GM04504 (cell line): ENCODE data around the gene RAPH1.
A peak's percentile ranks its signal among the peaks of the same experiment; 100 is the strongest.
"Not testable (repeated sequence)": the region's sequence is repeated elsewhere in the genome, so short reads cannot be mapped to it uniquely, and the experiment has no call there.

ENCODE experiments used
- DNase-seq: peaks from one replicate; pipeline ENCODE4 v3.0.0-alpha.2; 2012; ENCODE audit warnings: low read depth

Gene RAPH1

DNA sequence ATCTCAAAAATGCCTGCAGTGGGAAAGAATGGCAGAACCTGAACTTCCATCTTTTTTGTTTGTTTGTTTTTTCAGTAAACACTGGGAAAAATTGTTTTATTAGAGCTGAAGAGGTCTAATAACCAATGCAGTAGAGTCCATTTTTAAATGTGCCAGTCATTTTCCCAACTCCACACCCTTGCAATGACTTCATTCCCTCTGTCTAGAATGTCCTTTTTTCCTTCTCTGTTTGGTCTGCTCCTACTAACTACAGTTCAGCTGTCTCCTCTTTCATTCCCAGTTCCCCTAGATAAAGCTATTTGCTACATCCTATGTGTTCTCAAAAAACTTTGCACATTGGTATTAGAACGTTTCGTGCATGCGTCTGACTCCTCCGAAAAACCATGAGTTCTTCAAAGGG is 9.3 kb upstream of the RAPH1 start:
- no peak for DNase-seq

- DNase-seq = no peak
Measured at GRCh38 chr2:203543898-203544328, 8.8 kb upstream of the RAPH1 start.

DNA sequence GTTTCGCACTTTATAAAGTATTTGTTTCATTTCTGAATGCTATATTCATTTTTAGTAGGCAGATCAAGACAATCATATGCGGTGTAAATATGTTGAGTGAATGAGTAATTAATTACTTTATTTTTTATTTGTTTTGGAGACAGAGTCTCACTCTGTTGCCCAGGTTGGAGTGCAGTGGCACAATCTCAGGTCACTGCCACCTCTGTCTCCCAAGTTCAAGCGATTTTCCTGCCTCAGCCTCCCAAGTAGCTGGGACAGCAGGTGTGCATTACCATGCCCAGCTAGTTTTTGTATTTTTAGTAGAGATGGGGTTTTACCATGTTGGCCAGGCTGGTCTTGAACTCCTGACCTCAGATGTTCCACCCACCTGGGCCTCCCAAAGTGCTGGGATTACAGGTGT is 5.5 kb upstream of the RAPH1 start:
- not testable (repeated sequence) for DNase-seq

DNA sequence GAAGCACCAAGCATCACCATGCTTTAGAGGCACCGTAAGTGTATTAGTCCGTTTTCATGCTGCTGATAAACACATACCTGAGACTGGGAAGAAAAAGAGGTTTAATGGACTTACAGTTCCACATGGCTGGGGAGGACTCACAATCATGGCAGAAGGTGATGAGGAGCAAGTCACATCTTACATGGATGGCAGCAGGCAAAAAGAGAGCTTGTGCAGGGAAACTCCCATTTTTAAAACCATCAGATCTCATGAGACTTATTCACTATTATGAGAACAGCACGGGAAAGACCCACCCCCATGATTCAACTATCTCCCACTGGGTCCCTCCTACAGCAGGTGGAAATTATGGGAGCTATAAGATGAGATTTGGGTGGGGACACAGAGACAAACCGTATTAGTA is 3.1 kb upstream of the RAPH1 start:
- not testable (repeated sequence) for DNase-seq

DNA sequence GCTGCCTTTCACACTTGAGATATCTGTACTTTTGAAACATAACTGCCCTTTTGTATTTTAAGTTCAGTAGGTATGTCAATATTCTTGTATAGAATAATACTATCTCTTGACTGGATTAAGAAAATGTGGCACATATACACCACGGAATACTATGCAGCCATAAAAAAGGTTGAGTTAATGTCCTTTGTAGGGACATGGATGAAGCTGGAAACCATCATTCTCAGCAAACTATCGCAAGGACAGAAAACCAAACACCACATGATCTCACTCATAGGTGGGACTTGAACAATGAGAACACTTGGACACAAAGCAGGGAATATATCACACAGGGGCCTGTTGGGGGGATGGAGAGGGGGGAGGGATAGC is 1.5 kb upstream of the RAPH1 start:
- DNase-seq = not testable (repeated sequence)

GRCh38 chr2:203535784-203536585 is 884 bp upstream of the RAPH1 start:
- no peak for DNase-seq

GRCh38 chr2:203534621-203535077 is 452 bp downstream of the RAPH1 start:
- DNase-seq = no peak

GRCh38 chr2:203533676-203534591 is 1.2 kb downstream of the RAPH1 start:
- peak; percentile 27 for DNase-seq

DNA sequence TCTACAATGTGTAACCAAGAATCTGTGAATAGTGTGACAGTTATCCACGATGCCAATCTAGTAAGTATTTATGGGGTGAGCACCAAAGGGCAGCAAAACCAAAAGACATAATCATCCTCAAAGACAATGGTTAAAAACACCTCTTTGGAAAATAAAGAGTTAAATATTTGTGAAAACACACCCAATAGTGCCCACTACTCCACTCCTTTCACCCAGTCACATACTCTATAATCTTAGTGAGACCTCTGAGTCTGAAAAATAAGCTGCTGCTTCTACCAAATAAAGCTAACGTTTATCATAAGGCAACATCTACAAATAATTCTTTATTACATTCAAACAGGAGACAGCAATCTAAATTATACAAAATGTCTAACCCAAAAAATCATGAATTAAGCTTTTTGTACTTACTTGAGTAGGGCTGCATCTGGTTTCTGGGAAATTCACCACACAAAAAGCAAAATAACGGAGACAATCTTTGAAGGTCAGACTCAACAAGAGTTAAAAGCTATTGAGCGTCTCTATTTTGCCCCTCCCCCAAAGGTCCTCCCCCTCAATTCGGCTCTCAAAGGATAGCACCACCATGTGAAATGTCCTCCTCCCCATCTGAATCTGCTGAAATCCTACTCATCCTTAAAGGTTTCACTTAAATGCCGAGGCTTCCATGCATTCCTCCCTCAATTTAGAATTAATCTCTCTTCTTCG is 2.0 kb downstream of the RAPH1 start:
- no peak for DNase-seq

DNA sequence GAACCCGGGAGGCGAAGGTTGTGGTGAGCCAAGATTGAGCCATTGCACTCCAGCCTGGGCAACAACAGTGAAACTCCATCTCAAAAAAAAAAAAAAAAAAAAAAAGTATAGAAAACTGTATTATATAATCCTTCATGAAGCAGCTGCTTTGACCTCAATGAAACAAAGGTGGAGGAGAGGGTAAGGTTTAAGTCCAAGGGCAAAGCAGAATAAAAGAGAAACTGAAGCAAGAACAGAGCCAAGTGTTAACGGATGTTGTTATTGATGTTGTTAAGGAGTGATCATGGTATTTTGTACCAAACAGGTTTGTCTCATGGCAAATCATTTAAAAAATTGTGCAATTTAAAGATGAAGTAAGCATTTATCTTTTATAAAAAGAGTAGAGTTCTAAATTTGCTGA is 7.4 kb downstream of the RAPH1 start:
- DNase-seq = no peak

DNA sequence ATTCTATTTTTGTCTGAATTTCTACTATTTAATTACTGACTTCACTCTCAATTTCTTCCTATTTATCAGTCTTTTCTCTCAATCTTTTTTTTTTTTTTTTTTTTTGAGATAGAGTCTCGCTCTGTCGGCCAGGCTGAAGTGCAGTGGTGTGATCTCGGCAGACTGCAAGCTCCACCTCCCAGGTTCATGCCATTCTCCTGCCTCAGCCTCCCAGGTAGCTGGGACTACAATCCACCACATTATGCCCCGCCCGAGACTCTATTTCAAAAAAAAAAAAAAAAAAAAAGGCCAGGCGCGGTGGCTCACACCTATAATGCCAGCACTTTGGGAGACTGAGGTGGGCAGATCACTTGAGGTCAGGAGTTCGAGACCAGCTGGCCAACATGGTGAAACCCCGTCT is 21.8 kb downstream of the RAPH1 start:
- DNase-seq = not testable (repeated sequence)

- no peak for DNase-seq
Measured at GRCh38 chr2:203510941-203511305, 24.2 kb downstream of the RAPH1 start.

- no peak for DNase-seq
Measured at GRCh38 chr2:203510256-203510940, 24.7 kb downstream of the RAPH1 start.

- DNase-seq = not testable (repeated sequence)
Measured at GRCh38 chr2:203503460-203503859, 31.6 kb downstream of the RAPH1 start.

- no peak for DNase-seq
Measured at GRCh38 chr2:203501873-203502272, 33.2 kb downstream of the RAPH1 start.

GRCh38 chr2:203500951-203501350 is 34.1 kb downstream of the RAPH1 start:
- DNase-seq = no peak

DNA sequence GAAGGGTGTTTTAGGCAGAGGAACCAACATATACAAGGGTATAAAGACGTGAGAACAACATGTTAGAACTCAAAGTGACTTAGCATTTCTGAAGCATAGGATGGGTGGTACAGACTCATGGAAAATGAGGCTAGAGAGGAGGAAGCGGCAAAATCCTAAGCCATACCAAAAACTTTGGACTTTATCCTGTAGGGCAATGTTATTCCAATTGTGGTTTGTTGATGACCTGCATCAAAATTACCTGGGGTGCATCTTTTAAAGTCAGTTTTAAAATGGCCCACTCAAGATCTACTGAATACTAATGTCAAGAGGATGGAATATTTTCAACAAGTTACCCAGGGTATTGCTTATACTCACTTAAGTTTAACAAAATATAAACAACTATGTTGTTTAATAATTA is 34.8 kb downstream of the RAPH1 start:
- no peak for DNase-seq

- peak; percentile 40 for DNase-seq
Measured at GRCh38 chr2:203498161-203498560, 36.9 kb downstream of the RAPH1 start.

DNA sequence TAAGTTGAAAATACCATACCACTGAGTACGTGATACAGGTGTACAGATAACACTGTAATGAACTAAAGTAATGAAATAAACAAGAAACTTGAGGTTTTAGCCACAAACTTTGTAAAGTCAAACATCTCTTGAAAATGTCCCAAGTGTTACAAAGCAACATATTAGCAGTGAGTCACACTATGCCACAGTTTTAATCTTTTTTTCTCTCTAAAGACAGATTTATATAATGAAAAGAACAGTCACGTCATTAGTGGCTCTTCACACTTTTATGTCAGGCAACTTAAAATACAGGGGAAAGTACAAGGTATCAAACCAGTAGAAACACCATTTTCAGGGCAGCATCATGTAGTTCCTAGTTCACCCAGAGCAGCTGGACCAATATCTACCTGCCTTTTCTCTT is 42.1 kb downstream of the RAPH1 start:
- DNase-seq = no peak

DNA sequence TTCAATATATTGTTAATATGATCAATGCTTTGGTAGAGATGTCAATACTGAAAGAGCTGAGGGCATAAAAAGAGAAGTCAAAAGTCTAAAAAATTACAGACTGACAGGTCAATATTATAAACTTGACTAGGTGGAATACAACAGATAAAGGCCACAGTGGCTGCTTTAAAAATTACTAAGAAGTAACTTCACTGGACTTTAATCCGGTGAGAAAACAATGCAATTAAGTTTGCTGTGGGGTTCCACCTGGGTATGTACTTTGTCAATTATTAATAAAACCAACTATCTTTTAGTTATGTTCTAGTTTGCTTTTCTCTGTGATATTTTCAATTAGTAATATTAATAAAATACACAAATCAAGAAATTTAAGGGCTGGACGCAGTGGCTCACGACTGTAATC is 44.7 kb downstream of the RAPH1 start:
- DNase-seq = no peak

- no peak for DNase-seq
Measured at GRCh38 chr2:203489531-203489930, 45.6 kb downstream of the RAPH1 start.
